ENCODE data around the gene ZNF433. TPM values are rescaled to one million over a fixed set of nuclear protein-coding genes. Genes with fewer than 3 reads are reported as not detected.

The ZNF433 gene
- total RNA-seq, 1 donor from 2014 or later: 3.7 TPM

DNA sequence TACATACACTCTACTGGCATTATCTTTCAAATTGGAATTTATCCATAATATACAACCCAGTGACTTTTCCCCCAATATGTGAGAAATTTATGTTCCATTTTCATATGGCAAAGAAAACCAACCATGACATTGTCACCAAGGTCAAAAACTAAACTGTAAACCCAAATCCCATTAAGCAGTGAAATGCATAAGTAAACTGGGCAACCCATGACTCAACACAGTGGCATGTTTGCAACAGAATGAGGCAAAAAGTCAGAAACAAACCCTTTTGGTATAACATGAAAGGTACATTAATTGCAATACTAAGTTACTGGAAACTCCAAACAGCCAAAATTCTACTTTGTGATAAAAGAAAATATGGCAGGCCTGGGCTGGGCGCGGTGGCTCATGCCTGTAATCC, 12.4 kb upstream of the ZNF433 start:
- intact Hi-C loops (cut with DNase I): no loop called here

DNA sequence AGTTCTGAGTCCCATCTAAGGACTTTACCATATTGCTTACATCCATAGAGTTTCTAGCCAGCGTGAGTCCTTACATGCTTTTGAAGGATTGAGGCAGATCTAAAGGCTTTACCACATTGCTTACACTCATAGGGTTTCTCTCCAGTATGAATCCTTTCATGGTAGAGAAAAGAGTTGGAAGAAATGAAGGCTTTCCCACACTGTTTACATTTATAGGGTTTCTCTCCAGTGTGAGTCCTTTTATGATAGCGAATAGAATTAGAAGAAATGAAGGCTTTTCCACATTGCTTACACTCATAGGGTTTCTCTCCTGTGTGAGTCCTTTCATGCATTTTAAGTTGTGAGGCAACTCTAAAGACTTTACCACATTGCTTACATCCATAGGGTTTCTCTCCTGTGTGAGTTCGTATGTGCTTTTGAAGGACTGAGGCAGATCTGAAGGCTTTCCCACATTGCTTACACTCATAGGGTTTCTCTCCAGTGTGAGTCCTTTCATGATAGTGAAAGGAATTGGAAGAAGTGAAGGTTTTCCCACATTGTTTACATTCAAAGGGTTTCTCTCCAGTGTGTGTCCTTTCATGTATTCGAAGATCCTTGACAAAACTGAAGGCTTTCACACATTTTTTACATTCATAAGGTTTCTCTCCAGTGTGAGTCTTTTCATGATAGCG, 8.4 kb upstream of the ZNF433 start:
- no peak overlapping the region for H3K4me3 ChIP-seq
- H3K36me3 ChIP-seq: peaks cover 0 to 6% of the 10 kb centered on the region in 2 donors
- TF ChIP-seq POLR2A (IDR thresholded peaks at IDR 0.05) (no peak), POLR2AphosphoS5 (IDR thresholded peaks at IDR 0.05; ENCODE audit: insufficient read depth in 1 of 2, low read depth in 1 of 2) (no peak)
- TF ChIP-seq, protein P1, sequence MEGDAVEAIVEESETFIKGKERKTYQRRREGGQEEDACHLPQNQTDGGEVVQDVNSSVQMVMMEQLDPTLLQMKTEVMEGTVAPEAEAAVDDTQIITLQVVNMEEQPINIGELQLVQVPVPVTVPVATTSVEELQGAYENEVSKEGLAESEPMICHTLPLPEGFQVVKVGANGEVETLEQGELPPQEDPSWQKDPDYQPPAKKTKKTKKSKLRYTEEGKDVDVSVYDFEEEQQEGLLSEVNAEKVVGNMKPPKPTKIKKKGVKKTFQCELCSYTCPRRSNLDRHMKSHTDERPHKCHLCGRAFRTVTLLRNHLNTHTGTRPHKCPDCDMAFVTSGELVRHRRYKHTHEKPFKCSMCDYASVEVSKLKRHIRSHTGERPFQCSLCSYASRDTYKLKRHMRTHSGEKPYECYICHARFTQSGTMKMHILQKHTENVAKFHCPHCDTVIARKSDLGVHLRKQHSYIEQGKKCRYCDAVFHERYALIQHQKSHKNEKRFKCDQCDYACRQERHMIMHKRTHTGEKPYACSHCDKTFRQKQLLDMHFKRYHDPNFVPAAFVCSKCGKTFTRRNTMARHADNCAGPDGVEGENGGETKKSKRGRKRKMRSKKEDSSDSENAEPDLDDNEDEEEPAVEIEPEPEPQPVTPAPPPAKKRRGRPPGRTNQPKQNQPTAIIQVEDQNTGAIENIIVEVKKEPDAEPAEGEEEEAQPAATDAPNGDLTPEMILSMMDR (IDR thresholded peaks at IDR 0.05): no peak
- no peaks in the 10 kb centered on the region for H3K27me3 ChIP-seq
- intact Hi-C loops (cut with DNase I): no loop called here
- H3K27ac ChIP-seq: no peak overlapping the region
- no peaks in the 10 kb centered on the region for H3K4me1 ChIP-seq
- DNase-seq (ENCODE audit: extremely low spot score in 2 of 2): no peak
- H3K9me3 ChIP-seq: no peaks in the 10 kb centered on the region

More for the DNA sequence above, 12.4 kb upstream of the ZNF433 start:
- no peaks in the 10 kb centered on the region for H3K9me3 ChIP-seq
- H3K4me3 ChIP-seq: no peak overlapping the region
- H3K4me1 ChIP-seq: peaks cover 11% of the 10 kb centered on the region
- DNase-seq (ENCODE audit: extremely low spot score in 2 of 2): no peak
- TF ChIP-seq POLR2A (IDR thresholded peaks at IDR 0.05) (no peak), POLR2AphosphoS5 (IDR thresholded peaks at IDR 0.05; ENCODE audit: insufficient read depth in 1 of 2, low read depth in 1 of 2) (no peak)
- TF ChIP-seq, protein P1 (IDR thresholded peaks at IDR 0.05): no peak
- H3K27ac ChIP-seq: no peak overlapping the region
- no peaks in the 10 kb centered on the region for H3K27me3 ChIP-seq
- H3K36me3 ChIP-seq: peaks cover 0 to 6% of the 10 kb centered on the region in 2 donors

DNA sequence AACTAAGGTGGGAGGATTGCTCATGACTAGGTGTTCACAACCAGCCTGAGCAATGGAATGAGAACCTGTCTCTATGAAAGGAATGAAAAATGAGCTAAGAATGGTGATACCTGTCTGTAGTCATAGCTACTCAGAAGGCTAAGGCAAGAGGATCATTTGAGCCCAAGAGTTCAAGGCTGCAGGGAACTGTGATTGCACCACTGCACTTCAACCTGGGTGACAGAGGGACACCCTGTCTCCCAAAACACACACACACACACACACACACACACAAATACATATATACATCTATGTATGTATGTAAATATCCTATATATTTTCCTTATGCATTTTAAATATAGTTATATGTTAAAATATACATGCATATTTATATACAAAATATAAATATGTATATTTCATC, 7.4 kb upstream of the ZNF433 start:
- DNase-seq (ENCODE audit: extremely low spot score in 2 of 2): no peak
- Histone ChIP-seq H3K36me3 (peaks cover 0 to 6% of the 10 kb centered on the region in 2 donors), H3K4me1 (no peaks in the 10 kb centered on the region), H3K9me3 (no peaks in the 10 kb centered on the region), H3K27me3 (no peaks in the 10 kb centered on the region), H3K4me3 (no peak overlapping the region), H3K27ac (no peak overlapping the region)
- TF ChIP-seq POLR2A (IDR thresholded peaks at IDR 0.05) (no peak), POLR2AphosphoS5 (IDR thresholded peaks at IDR 0.05; ENCODE audit: insufficient read depth in 1 of 2, low read depth in 1 of 2) (no peak)
- TF ChIP-seq, protein P1 (IDR thresholded peaks at IDR 0.05): no peak
- intact Hi-C loops (cut with DNase I): no loop called here

DNA sequence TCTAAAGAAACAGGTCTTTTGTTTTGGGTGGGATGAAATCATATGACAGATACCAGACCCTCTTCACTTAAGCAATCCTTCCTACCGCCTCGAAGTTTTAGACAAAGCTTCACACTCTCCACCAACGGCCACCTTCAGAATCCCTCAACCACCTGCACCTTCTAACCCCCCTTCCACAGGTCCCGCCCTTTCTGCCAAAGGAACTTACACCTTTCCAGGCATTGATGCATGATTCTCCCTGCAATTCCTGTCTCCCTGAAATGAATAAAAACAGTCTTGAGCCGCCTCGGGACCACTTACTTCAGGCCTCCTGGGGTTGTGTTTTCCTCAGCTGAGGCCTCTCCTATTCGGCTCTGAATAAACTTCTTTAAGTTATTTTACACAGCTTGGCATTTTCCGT, 859 bp downstream of the ZNF433 start:
- Histone ChIP-seq H3K9me3 (no peaks in the 10 kb centered on the region), H3K4me3 (peak overlapping the region; percentile 83 to 96), H3K36me3 (peaks cover 0 to 3% of the 10 kb centered on the region in 2 donors), H3K4me1 (peaks cover 30% of the 10 kb centered on the region), H3K27ac (peak overlapping the region; percentile 86), H3K27me3 (no peaks in the 10 kb centered on the region)
- no peak for DNase-seq (ENCODE audit: extremely low spot score in 2 of 2)
- TF ChIP-seq POLR2AphosphoS5 (IDR thresholded peaks at IDR 0.05; ENCODE audit: insufficient read depth in 1 of 2, low read depth in 1 of 2) (no peak), POLR2A (IDR thresholded peaks at IDR 0.05) (no peak)
- TF ChIP-seq, protein P1 (IDR thresholded peaks at IDR 0.05): no peak
- intact Hi-C loops (cut with DNase I): no loop called here

DNA sequence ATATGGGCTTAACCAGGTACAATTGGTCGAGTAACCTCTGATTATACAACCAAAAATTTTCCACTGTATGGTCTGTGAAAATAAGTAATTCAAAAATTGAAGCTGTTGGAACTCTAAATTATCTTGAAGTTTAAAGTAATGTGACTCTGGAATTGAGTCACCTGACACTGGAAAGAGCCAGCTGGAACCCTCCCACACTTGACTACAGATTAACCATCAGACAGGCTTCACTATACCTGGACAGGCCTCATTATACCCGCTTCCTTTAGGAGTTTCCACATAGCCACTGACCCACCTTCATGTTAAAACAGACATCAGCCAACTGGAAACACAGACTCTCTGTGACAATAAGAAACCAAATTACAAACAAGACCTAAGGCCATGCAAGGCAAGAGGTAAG, 1.3 kb downstream of the ZNF433 start:
- no peak overlapping the region for H3K27ac ChIP-seq
- peaks cover 0 to 7% of the 10 kb centered on the region in 2 donors for H3K36me3 ChIP-seq
- TF ChIP-seq POLR2AphosphoS5 (IDR thresholded peaks at IDR 0.05; ENCODE audit: insufficient read depth in 1 of 2, low read depth in 1 of 2) (no peak), POLR2A (IDR thresholded peaks at IDR 0.05) (no peak)
- TF ChIP-seq, protein P1 (IDR thresholded peaks at IDR 0.05): no peak
- H3K4me3 ChIP-seq: peak overlapping the region in 1 of 2 donors; percentile 96
- no peaks in the 10 kb centered on the region for H3K9me3 ChIP-seq
- no peak for DNase-seq (ENCODE audit: extremely low spot score in 2 of 2)
- no peaks in the 10 kb centered on the region for H3K27me3 ChIP-seq
- peaks cover 30% of the 10 kb centered on the region for H3K4me1 ChIP-seq
- intact Hi-C loops (cut with DNase I): no loop called here

Data from vagina (tissue), 2 donors.